Measurements from ENCODE around the gene NKX2-4. TPM values are rescaled to one million over a fixed set of nuclear protein-coding genes. Genes with fewer than 3 reads are reported as not detected.
"Not testable (repeated sequence)": the region's sequence is repeated elsewhere in the genome, so short reads cannot be mapped to it uniquely, and the experiment has no call there.

Gene NKX2-4
- total and polyA plus RNA-seq, 3 donors from 2014 or later, result 0.99 to 6.3 (median 5.1) TPM

DNA sequence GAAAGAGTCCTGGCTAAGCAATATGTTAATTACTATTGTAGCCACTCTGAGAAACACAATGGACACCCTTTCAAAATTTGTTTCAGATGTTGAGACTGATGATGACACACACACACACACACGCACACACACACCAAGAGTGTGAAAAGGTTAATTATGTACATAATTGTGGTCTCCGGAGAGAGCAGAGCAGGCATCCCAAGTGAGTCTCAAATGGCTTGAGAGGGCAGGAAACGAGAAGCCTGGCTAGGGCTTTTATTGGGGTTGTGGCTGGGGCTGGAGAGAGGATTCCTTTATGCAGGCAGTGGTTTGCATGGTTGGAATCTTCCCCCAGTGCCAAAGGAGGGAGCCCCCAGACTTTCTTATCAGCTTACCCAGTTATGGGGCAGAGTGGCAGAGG is 38.2 kb upstream of the NKX2-4 start:
- no peaks in the 10 kb centered on the region for H3K4me1 ChIP-seq
- intact Hi-C loops (cut with DNase I; ENCODE audit: low total_unique reads), result no loop called here
- no peak overlapping the region for H3K27ac ChIP-seq
- no peak for DNase-seq
- H3K36me3 ChIP-seq (ENCODE audit: low read depth, missing control alignments), result no peaks in the 10 kb centered on the region
- TF ChIP-seq, protein P1, sequence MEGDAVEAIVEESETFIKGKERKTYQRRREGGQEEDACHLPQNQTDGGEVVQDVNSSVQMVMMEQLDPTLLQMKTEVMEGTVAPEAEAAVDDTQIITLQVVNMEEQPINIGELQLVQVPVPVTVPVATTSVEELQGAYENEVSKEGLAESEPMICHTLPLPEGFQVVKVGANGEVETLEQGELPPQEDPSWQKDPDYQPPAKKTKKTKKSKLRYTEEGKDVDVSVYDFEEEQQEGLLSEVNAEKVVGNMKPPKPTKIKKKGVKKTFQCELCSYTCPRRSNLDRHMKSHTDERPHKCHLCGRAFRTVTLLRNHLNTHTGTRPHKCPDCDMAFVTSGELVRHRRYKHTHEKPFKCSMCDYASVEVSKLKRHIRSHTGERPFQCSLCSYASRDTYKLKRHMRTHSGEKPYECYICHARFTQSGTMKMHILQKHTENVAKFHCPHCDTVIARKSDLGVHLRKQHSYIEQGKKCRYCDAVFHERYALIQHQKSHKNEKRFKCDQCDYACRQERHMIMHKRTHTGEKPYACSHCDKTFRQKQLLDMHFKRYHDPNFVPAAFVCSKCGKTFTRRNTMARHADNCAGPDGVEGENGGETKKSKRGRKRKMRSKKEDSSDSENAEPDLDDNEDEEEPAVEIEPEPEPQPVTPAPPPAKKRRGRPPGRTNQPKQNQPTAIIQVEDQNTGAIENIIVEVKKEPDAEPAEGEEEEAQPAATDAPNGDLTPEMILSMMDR (IDR thresholded peaks at IDR 0.05), result no peak
- no peak for TF ChIP-seq POLR2A (IDR thresholded peaks at IDR 0.05)
- H3K9me3 ChIP-seq, result no peaks in the 10 kb centered on the region
- WGBS, 2 donors, result 36 to 49% methylated on average over 3 of the region's 3 CpGs
- H3K4me3 ChIP-seq, result no peak overlapping the region
- no peaks in the 10 kb centered on the region for H3K27me3 ChIP-seq

DNA sequence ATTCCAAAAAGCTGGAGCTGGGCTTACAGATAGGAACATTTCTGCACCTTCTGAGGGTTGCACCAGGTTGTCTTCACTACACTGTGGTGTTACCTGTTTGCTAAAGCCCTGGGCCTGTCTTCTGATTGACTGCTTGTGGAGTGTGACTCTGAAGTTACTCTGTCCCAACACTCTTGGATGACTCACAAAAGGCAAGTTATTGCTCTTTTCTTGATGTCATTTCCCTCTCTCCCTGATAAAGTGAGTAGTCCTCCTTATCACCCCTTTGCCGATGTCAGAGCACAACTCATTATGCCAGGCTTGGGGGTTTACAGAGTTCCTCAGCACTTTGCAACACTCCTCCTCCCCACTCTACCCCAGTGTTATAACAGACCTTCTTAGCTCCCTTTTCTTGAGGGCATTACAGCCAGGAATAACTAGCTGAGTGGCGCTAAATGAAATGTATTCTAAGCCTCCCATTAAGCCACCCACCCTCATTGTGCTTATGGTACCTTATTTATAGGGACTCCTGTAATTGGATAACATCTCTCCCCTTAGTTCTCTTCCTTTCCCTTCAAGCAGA is 36.1 kb upstream of the NKX2-4 start:
- Histone ChIP-seq H3K4me1 (no peaks in the 10 kb centered on the region), H3K4me3 (no peak overlapping the region), H3K36me3 (ENCODE audit: low read depth, missing control alignments) (no peaks in the 10 kb centered on the region), H3K27me3 (no peaks in the 10 kb centered on the region), H3K27ac (no peak overlapping the region), H3K9me3 (no peaks in the 10 kb centered on the region)
- TF ChIP-seq, protein P1 (IDR thresholded peaks at IDR 0.05), result no peak
- no peak for TF ChIP-seq POLR2A (IDR thresholded peaks at IDR 0.05)
- no peak for DNase-seq
- 60 to 77% methylated on average over 2 of the region's 2 CpGs for WGBS, 2 donors
- intact Hi-C loops (cut with DNase I; ENCODE audit: low total_unique reads), result no loop called here

DNA sequence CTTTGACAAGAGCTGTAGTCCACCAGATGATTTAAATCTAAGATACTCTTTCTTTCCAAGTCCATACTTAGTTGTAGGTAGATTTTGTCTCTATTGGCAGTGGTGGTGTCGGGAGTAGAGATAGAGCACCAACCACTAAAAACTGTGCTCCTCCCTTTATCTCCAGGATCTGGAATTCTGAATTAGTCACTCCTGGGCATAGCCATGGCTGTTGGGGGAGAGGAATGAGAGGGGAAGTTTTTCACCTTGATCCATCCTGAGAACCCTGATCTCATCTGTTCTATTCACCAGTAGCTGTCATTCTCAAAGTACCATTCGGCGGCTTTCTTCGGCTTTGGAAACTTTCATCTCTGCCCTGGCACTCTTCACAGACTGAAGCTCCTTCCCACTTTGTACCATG is 35.6 kb upstream of the NKX2-4 start:
- H3K4me3 ChIP-seq, result no peak overlapping the region
- no peaks in the 10 kb centered on the region for H3K4me1 ChIP-seq
- H3K9me3 ChIP-seq, result no peaks in the 10 kb centered on the region
- no peaks in the 10 kb centered on the region for H3K27me3 ChIP-seq
- intact Hi-C loops (cut with DNase I; ENCODE audit: low total_unique reads), result no loop called here
- TF ChIP-seq POLR2A (IDR thresholded peaks at IDR 0.05), result no peak
- TF ChIP-seq, protein P1 (IDR thresholded peaks at IDR 0.05), result no peak
- no peak for DNase-seq
- WGBS, 2 donors, result 95 to 97% methylated on average over 4 of the region's 4 CpGs
- no peaks in the 10 kb centered on the region for H3K36me3 ChIP-seq (ENCODE audit: low read depth, missing control alignments)
- no peak overlapping the region for H3K27ac ChIP-seq

DNA sequence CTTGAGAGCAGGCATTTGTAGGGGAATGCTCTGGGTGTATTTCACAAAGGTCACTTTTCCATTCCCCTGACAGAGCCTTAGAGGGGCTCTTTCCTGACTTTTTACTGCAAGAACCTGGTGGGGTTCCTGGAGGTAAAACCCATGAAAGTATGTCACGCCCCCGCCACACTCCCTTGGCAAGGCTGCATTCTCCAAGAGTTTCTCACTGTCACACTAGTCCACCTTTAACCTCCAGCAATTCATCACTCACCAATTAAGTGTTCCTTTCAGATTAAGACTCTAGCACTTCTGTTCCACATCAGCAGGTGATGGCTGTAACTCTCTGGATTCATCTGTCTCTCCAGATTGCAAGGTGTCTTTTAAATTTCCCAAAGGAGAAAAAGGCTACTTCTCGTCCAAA is 32.7 kb upstream of the NKX2-4 start:
- 61 to 63% methylated on average over 3 of the region's 3 CpGs for WGBS, 2 donors
- Histone ChIP-seq H3K9me3 (no peaks in the 10 kb centered on the region), H3K4me1 (no peaks in the 10 kb centered on the region), H3K4me3 (no peak overlapping the region), H3K27ac (no peak overlapping the region), H3K36me3 (ENCODE audit: low read depth, missing control alignments) (no peaks in the 10 kb centered on the region), H3K27me3 (no peaks in the 10 kb centered on the region)
- intact Hi-C loops (cut with DNase I; ENCODE audit: low total_unique reads), result no loop called here
- TF ChIP-seq, protein P1 (IDR thresholded peaks at IDR 0.05), result no peak
- no peak for TF ChIP-seq POLR2A (IDR thresholded peaks at IDR 0.05)
- DNase-seq, result no peak

DNA sequence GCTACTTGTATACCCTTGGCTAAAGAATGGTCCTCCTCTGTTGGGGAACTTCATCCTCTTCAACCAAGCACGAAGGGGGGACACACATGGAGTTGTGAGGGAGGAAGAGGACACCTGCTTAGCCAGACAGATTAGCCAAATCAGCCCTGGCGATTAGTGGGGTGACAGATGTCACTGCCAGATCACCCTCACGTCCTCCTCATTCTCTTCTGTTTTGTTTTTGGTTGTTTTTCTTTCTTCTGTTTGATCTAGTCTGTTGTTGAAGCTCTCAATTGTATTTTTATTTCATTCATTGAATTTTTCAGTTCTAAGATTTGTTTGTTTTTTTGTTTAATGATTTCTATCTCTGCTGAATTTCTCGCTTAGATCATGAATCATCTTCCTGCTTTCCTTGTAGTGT is 27.5 kb upstream of the NKX2-4 start:
- no peak overlapping the region for H3K27ac ChIP-seq
- intact Hi-C loops (cut with DNase I; ENCODE audit: low total_unique reads), result no loop called here
- H3K4me3 ChIP-seq, result no peak overlapping the region
- H3K36me3 ChIP-seq (ENCODE audit: low read depth, missing control alignments), result no peaks in the 10 kb centered on the region
- H3K9me3 ChIP-seq, result no peaks in the 10 kb centered on the region
- H3K4me1 ChIP-seq, result no peaks in the 10 kb centered on the region
- 80 to 86% methylated on average over 4 of the region's 4 CpGs for whole genome bisulfite sequencing, 2 donors
- no peaks in the 10 kb centered on the region for H3K27me3 ChIP-seq
- DNase-seq, result no peak
- TF ChIP-seq, protein P1 (IDR thresholded peaks at IDR 0.05), result no peak
- TF ChIP-seq POLR2A (IDR thresholded peaks at IDR 0.05), result no peak

DNA sequence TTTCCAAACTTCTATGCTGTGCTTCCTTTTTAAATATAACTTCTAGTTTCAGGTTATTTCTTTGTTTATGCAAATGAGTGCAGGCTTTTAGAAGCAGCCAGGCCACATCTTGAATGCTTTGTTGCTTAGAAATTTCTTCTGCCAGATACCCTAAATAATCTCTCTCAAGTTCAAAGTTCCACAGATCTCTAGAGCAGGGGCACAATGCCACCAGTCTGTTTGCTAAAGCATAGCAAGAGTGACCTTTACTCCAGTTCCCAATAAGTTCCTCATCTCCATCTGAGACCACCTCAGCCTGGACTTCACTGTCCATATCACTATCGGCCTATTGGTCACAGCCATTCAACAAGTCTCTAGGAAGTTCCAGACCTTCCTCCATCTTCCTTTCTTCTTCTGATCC is 26.4 kb upstream of the NKX2-4 start:
- DNase-seq; intact Hi-C loops (cut with DNase I; ENCODE audit: low total_unique reads); H3K27ac ChIP-seq; H3K4me3 ChIP-seq; H3K27me3 ChIP-seq; H3K9me3 ChIP-seq; H3K4me1 ChIP-seq; H3K36me3 ChIP-seq (ENCODE audit: low read depth, missing control alignments): not testable (repeated sequence)
- WGBS, 2 donors, result 88 to 93% methylated on average over 1 of the region's 1 CpG
